Body of pancreas (tissue), 4 donors: ENCODE measurements around the gene HSPH1. TPM values are rescaled to one million over a fixed set of nuclear protein-coding genes. Genes with fewer than 3 reads are reported as not detected.

ENCODE experiments used
- ATAC-seq: fragments of 150-250 bp; one replicate; pipeline ENCODE4 v1.9.1; 2016
- DNase-seq, 4 donors: peaks; one replicate each; pipeline ENCODE4 v3.0.0-alpha.2; 2019
- H3K27ac ChIP-seq, 4 donors: fragments of 200-600 bp; sonication (generic); 1 replicate in 3 of 4; 2 replicates in 1 of 4; pipeline versions ENCODE4 v1.5.1 to v1.6.1; 2016 to 2019; ENCODE audit warnings: mild to moderate bottlenecking in 1 of 4, mixed read lengths in 1 of 4, moderate library complexity in 1 of 4
- H3K27me3 ChIP-seq, 2 donors: fragments of 200-600 bp; sonication (generic); one replicate each; pipeline ENCODE4 v1.6.0; 2016; ENCODE audit warnings: mild to moderate bottlenecking in 1 of 2
- H3K36me3 ChIP-seq, 2 donors: fragments of 200-600 bp; sonication (generic); replicated peaks in 1 of 2; 2 replicates each; pipeline ENCODE4 v1.5.1; 2016; ENCODE audit warnings: low read depth in 2 of 2; ENCODE audit not compliant: insufficient read depth in 1 of 2
- H3K4me1 ChIP-seq: fragments of 200-600 bp; sonication (generic); one replicate; pipeline ENCODE4 v1.6.0; 2016
- H3K4me3 ChIP-seq, 2 donors: fragments of 200-600 bp; sonication (generic); 1 replicate in 1 of 2; 2 replicates in 1 of 2; pipeline ENCODE4 v1.5.1; 2016 to 2019
- H3K9me3 ChIP-seq, 3 donors: fragments of 200-600 bp; sonication (generic); 1 replicate in 2 of 3; 2 replicates in 1 of 3; pipeline ENCODE4 v1.5.1; 2016
- CTCF ChIP-seq, 7 experiments: fragments of 450-650 bp in 4 of 7; fragments of 200-600 bp in 3 of 7; sonication (generic) in 3 of 7; IDR thresholded peaks; one replicate each; pipeline ENCODE4 v1.5.1; 2016 to 2019; ENCODE audit warnings: antibody characterized with exemption in 7 of 7
- POLR2A ChIP-seq, 3 donors: fragments of 450-650 bp; IDR thresholded peaks; one replicate each; pipeline ENCODE4 v1.6.1; 2016; ENCODE audit warnings: antibody characterized with exemption in 3 of 3, mild to moderate bottlenecking in 2 of 3
- WGBS, 2 donors: methylation state at CpG; one replicate each; pipeline ENCODE4 v1.1.5; 2017; 5-methylcytosine and 5-hydroxymethylcytosine counted together
- intact Hi-C: fragments of 100-400 bp; cut with DNase I; formaldehyde crosslinking; loops from one replicate; pipeline ENCODE4 v1.15.1; 2023
- total RNA-seq, 2 donors: library from RNA; depleted of rRNA; stranded (reverse); fragments of >200 nt; gene quantifications; one replicate each; pipeline ENCODE4 v1.1.0, GENCODE V29; 2016

HSPH1 gene
- total RNA-seq, 2 donors from 2014 or later, result 20.5 to 28.0 TPM

GRCh38 chr13:31174018-31174417 is 12.3 kb upstream of the HSPH1 start:
- DNase-seq (no peak), ATAC-seq (no peak)
- Histone ChIP-seq H3K9me3 (no peaks in the 10 kb centered on the region), H3K4me3 (no peak overlapping the region), H3K4me1 (no peaks in the 10 kb centered on the region), H3K36me3 (no peaks in the 10 kb centered on the region), H3K27me3 (no peaks in the 10 kb centered on the region), H3K27ac (no peak overlapping the region)
- TF ChIP-seq POLR2A (IDR thresholded peaks at IDR 0.05) (no peak), CTCF (IDR thresholded peaks at IDR 0.05) (peak in 1 of 7 experiments; percentile 3)
- intact Hi-C loops, result no loop called here
- WGBS, 2 donors, result 59 to 62% methylated on average over 3 of the region's 3 CpGs

DNA sequence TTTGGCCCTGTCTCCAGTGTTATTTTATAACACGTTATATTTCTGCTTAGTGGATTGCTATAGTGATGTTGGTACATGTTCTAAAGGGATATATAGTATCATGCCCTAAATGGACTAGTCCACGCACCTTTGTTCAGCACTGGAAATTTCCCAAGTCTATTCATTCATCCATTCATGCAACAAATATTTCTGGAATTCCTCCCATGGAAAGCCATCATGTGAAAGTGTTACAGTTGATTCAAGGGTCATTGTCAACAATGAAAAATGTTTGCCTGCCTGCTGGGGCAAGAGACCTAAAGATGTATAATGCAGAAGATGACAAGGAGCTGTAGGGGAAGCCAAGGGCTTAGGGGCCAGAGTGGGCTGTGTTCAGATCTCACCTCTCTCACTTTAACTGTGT is 10.8 kb upstream of the HSPH1 start:
- no peaks in the 10 kb centered on the region for H3K4me1 ChIP-seq
- ATAC-seq, result peak; percentile 63
- WGBS, 2 donors, result 55 to 68% methylated on average over 2 of the region's 2 CpGs
- no peaks in the 10 kb centered on the region for H3K27me3 ChIP-seq
- no peak for DNase-seq
- no peak overlapping the region for H3K27ac ChIP-seq
- TF ChIP-seq POLR2A (IDR thresholded peaks at IDR 0.05), result no peak
- no peaks in the 10 kb centered on the region for H3K36me3 ChIP-seq
- no peak overlapping the region for H3K4me3 ChIP-seq
- intact Hi-C loops, result no loop called here
- no peaks in the 10 kb centered on the region for H3K9me3 ChIP-seq

DNA sequence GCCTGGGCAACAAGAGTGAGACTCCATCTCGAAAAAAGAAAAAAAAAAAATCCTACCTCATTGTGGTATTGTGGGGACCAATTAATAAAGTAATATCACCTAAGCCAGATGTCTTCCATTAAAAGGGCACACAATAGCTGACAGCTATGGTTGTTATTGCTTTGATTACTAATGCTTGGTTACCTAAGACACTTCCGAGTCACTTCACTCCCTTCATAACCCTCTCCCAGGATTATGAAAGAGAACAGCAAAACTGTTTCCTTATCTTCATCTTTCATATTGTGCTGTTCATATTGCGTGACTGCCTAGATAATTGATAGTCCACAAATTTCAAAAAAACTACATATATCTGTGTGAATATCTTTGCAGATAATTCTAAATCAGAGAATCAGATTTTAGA is 10.3 kb upstream of the HSPH1 start:
- Histone ChIP-seq H3K36me3 (no peaks in the 10 kb centered on the region), H3K27ac (no peak overlapping the region), H3K4me1 (no peaks in the 10 kb centered on the region), H3K4me3 (no peak overlapping the region), H3K9me3 (no peaks in the 10 kb centered on the region), H3K27me3 (no peaks in the 10 kb centered on the region)
- 77% methylated on average over 3 of the region's 3 CpGs for WGBS, 2 donors
- ATAC-seq, result no peak
- DNase-seq, result no peak
- TF ChIP-seq CTCF (IDR thresholded peaks at IDR 0.05) (no peak), POLR2A (IDR thresholded peaks at IDR 0.05) (no peak)
- intact Hi-C loops, result no loop called here

DNA sequence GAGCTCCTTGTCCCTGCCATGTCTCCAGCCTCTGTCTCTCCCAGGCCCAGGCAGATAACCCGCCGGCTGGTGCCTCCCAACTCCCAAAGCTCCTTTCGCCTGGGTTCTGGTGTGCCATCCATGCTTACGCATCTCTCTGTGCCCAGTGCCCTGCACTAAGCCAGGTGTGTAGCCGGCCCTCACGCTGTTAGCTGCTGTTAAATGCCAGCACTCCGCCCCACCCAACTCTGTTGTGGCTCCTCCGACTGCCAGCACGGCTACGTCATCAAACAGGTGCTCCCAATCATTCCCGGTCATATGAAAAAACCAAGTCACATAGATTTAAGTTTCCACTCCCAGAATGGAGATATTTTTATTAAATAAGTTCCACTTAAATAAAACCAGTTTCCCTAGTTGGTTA is 7.0 kb upstream of the HSPH1 start:
- WGBS, 2 donors, result 84 to 87% methylated on average over 11 of the region's 11 CpGs
- ATAC-seq, result no peak
- Histone ChIP-seq H3K27me3 (no peaks in the 10 kb centered on the region), H3K36me3 (no peaks in the 10 kb centered on the region), H3K27ac (no peak overlapping the region), H3K4me3 (no peak overlapping the region), H3K9me3 (no peaks in the 10 kb centered on the region), H3K4me1 (no peaks in the 10 kb centered on the region)
- TF ChIP-seq CTCF (IDR thresholded peaks at IDR 0.05) (no peak), POLR2A (IDR thresholded peaks at IDR 0.05) (no peak)
- DNase-seq, result no peak
- intact Hi-C loops, result no loop called here

GRCh38 chr13:31168166-31168565 is 6.5 kb upstream of the HSPH1 start:
- intact Hi-C loops, result no loop called here
- WGBS, 2 donors, result 36 to 51% methylated on average over 2 of the region's 2 CpGs
- no peak for TF ChIP-seq CTCF (IDR thresholded peaks at IDR 0.05)
- TF ChIP-seq POLR2A (IDR thresholded peaks at IDR 0.05), result no peak
- H3K27ac ChIP-seq, result no peak overlapping the region
- no peaks in the 10 kb centered on the region for H3K9me3 ChIP-seq
- no peaks in the 10 kb centered on the region for H3K27me3 ChIP-seq
- H3K4me3 ChIP-seq, result no peak overlapping the region
- DNase-seq (no peak), ATAC-seq (no peak)
- H3K36me3 ChIP-seq, result no peaks in the 10 kb centered on the region
- peaks cover 2% of the 10 kb centered on the region for H3K4me1 ChIP-seq
